Stimulated activated CD4-positive, alpha-beta T cell treated with anti-CD3 and anti-CD28 coated beads, Interleukin-15, amount 100 ng/mL, for 1 hour (primary cell): ENCODE data around the gene RAD51B.

Experiments used
- DNase-seq, 2 donors: peaks; one replicate each; pipeline ENCODE4 v3.0.0-alpha.2; 2020; ENCODE audit warnings: low read depth in 1 of 2, low spot score in 1 of 2

The RAD51B gene

GRCh38 chr14:67833403-67833802 lies 13.8 kb downstream of the RAD51B start:
- DNase-seq = no peak

- DNase-seq = no peak
These were observed 16.0 kb downstream of the RAD51B start for GRCh38 chr14:67835596-67835995.

DNA sequence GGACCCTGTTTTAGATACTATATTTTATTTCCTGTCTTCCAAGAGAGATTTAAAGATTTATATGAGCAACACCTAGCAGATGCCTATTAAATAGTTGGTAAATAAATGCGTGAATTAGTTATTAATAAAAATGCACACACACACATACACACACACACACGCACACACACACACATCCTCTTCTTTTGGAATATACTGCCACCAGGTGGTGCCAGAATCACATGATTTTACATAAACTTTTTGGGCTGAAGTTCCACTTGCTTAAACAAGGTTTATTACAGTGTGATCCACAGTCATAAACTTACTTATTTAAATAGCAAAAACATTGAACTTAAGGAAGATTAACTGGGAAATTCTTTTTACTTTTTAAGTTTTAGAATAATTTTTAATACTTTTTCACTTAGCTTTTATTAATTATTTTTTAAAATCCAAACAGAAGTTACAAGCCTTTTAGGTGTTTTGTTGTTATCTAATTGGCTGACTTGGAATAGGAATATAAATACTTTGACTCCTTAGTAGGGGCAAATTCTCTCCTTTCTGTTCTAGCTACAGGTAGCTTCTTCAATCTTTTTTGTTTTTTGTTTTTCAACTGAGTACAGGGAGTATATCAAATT lies 17.5 kb downstream of the RAD51B start:
- DNase-seq = peak in 1 of 2 donors; percentile 25

GRCh38 chr14:67846029-67846610 lies 26.5 kb downstream of the RAD51B start:
- no peak for DNase-seq

DNA sequence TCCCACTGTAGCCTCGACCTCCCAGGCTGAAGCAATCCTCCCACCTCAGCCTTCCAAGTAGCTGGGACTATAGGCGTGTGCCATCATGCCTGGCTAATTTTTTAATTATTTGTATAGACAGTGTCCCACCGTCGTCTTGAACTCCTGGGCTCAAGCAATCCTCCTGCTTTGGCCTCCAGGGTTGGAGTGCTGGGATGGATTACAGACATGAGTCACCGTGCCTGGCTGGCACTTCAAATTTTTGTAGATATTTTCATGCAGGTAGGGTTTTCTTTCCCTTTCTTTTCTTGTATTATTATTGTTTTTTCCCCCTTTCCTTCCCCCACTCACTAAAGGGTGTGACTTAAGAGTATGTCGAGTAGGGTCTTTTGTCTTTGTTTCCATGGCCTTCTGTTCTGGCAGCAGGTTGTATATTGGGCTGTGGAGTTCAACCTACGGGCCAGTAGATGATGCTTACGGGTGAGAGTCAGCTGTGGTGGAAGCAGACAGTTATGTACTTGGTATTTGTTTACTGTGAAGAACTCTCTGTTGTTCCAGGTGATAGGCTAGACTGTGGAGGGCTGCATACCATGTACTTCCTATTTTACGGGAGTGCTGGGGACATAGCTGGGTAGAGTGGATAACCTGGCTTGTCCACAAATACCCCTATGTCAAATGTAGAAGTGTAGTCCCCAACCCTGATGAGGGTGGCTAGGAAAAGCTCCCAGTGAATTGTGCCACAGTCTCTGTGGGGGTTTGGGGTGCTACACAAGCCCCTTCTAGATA lies 30.7 kb downstream of the RAD51B start:
- DNase-seq = no peak

DNA sequence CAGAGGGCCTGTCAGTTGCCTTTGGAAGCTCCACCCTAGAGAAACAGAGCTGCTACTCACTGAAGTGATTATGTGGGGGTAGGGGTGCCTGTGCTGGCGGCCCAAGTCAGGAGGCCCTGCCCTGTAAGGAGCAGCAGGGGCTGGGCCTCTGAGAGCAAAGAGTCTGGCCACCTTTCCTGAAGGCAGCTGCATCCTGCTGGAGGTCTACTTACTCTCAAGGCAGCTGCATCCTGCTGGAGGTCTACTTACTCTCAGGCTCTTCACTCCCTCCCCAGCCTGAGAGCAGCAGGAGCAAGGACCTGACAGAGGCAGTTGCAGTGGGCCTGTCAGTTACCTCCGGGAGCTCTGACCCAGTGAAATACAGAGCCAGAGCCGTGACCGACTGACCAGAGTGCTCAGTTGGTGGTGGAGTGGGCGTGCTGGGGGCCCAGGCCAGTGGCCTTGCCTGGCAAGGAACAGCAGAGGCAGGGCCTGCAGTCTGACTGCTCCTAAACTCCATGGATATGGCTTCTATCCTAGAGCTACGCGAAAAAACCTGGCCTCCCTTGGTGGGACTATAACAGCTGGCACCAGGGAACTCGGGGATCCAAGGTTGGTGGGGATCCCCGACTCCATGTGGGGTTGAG lies 32.3 kb downstream of the RAD51B start:
- DNase-seq = no peak

- DNase-seq = no peak
These were observed 33.5 kb downstream of the RAD51B start for GRCh38 chr14:67852926-67853604.

GRCh38 chr14:67853715-67854114 lies 34.1 kb downstream of the RAD51B start:
- no peak for DNase-seq

- DNase-seq = no peak
These were observed 37.2 kb downstream of the RAD51B start for GRCh38 chr14:67856827-67857226.

- no peak for DNase-seq
These were observed 38.3 kb downstream of the RAD51B start for GRCh38 chr14:67857778-67858350.

- no peak for DNase-seq
These were observed 39.7 kb downstream of the RAD51B start for GRCh38 chr14:67859169-67859749.

DNA sequence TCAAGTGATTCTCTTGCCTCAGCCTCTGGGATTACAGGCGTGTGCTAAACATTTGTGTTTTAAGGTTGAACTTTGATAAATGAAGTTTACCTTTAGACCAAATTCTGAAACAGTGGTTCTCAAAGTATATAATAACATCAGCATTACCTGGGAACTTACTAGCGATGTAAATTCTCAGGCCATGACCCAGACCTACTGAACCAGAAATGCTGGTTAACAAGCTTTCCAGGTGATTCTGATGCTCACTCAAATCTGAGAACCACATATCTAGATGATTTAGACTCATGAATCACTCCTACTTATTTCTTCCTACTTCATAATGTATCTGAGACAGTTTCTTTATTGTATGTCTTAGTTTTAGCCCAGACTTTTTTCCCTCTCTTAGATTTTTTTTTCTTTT lies 43.6 kb downstream of the RAD51B start:
- no peak for DNase-seq

DNA sequence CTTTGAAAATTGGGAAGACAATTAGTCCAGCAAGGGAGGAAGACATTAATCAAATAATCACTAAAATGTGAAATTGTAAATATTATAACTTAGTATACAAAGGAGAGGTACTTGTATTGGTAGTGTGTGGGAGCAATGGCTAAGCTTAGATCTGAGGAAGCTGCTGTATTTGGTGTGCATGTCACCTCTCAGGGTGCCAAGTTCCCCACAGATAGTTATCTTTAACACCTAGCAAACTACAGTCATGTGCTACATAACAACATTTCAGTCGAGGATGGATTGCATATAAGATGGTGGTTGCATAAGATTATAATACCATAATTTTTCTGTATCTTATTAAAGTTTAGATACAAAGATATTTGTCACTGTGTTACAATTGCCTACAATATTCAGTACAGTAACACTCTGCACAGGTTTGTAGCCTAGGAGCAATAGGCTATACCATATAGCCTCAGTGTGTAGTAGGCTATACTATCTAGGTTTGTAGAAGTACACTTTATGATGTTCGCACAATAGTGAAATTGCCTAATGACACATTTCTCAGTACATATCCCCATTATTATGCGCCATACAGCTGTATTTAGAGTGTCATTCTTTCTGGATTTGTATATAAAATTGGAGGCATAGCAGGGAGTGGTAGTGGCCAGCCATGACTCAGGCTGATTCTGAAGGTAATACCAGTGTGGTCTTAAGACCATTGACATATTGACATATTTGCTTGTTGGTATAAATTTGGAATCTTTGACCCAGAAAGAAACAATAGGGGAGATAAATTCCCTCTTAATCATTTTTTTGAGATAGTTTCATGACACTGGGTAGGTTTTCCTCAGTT lies 55.8 kb downstream of the RAD51B start:
- no peak for DNase-seq

- DNase-seq = no peak
These were observed 59.4 kb downstream of the RAD51B start for GRCh38 chr14:67879026-67879425.

- no peak for DNase-seq
These were observed 61.6 kb downstream of the RAD51B start for GRCh38 chr14:67881225-67881624.

DNA sequence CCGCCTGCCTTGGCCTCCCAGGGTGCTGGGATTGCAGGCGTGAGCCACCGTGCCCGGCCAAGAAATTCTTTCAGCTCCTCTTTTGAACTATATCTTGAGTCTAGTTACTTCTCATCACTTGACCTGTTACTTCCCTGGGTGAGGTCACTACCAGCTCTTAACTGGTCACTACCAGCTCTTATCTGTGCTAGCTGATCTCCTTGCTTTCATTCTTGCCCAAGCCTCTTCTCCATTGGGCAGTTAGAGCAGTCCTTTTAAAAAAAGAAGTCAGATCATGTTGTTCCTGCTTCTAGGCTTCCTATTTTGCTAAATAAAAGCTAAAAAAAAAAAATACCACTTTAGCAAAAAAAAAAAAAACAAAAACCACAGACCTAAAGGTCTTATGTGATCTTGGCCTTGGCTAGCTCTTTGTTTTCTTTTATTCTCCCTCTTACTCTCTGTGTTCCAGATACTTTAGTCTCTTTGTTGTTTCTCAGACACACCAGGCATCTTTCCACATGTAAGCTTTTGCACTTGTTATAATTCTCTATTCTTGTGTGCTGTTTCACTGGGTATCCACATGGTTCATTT lies 63.5 kb downstream of the RAD51B start:
- no peak for DNase-seq

DNA sequence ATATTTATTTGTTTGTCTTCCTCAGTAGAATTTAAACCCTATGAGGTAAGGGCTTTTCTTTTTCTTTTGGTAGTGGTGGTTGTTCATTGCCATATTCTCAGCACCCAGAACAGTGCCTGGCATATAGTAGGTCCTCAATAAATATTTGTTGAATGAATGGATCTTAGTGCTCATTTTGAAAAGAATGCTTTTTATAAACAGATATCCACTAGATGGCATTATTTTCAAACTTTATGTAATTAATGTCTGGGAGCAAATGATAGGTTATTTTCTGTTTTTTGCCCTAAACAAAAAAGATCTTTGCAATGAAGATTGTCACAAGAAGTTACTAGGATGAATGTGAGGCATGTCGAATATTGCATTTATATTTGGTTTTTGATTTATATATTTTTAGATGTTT lies 64.1 kb downstream of the RAD51B start:
- DNase-seq = no peak

- DNase-seq = no peak
These were observed 66.6 kb downstream of the RAD51B start for GRCh38 chr14:67886191-67886590.

DNA sequence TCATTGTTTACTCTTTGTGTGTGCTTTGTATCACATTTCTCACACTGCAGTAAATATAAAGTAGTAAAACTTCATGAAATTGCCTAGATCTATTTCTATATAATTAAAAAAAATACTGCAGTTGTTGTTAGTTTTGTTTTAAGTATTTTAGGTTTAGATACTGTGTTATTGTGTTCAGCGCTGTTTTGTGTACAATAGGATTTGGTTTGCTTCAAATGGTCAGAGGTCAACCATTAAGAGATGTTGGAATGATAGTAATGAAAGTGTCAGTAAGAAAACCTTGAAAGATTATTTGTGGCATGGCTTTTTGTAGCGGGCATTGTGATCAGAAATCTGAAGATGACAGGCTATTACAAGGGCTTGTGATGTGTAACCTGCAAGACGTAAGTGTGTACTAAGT lies 67.9 kb downstream of the RAD51B start:
- no peak for DNase-seq

DNA sequence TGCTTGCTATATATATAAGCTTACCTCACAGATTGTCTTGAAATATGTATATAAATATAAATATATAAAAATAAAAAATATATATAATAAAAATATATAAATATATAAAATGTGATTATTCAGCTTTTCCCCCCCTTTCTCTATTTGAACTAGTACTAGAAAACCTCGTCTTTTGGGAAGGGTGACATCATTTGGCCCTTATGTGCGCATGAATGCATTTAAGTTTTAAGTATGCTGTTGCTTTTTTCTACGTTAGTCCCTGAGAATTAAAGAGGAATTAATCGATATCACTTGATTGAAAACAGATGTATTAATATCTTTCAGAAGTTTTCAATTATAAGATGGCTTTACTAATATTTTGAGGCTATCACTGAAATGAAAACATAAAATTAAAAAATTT lies 69.9 kb downstream of the RAD51B start:
- DNase-seq = no peak
